CD4-positive, alpha-beta memory T cell (primary cell): Measurements from ENCODE around the gene DIP2C. TPM values are rescaled to one million over a fixed set of nuclear protein-coding genes. Genes with fewer than 3 reads are reported as not detected.

Source experiments
- CTCF ChIA-PET: fragments of 350-600 bp; sonication (Branson Sonifier 250); formaldehyde crosslinking; loops from one replicate; lab custom pipeline; 2021; ENCODE audit warnings: inconsistent platforms; ENCODE audit not compliant: partially characterized antibody; lab: Charles Lee
- POLR2A ChIA-PET: fragments of 350-600 bp; sonication (Branson Sonifier 250); formaldehyde crosslinking; loops from one replicate; lab custom pipeline; 2021; ENCODE audit not compliant: partially characterized antibody; lab: Charles Lee
- DNase-seq, 5 donors: peaks; one replicate each; pipeline versions ENCODE4 v3.0.0 to v3.0.0-alpha.2; 2020 to 2022; ENCODE audit warnings: mixed read lengths in 1 of 5
- H3K27ac ChIP-seq: one replicate; pipeline ENCODE4 v1.7.0; 2013; ENCODE audit warnings: low read depth, low read length
- H3K27me3 ChIP-seq: 2 replicates; pipeline ENCODE4 v1.7.0; 2013; ENCODE audit warnings: mild to moderate bottlenecking, low read length, moderate library complexity; ENCODE audit not compliant: insufficient read depth
- H3K36me3 ChIP-seq: 2 replicates; pipeline ENCODE4 v1.7.0; 2013; ENCODE audit warnings: mild to moderate bottlenecking, low read length, moderate library complexity; ENCODE audit not compliant: insufficient read depth
- H3K4me1 ChIP-seq: 2 replicates; pipeline ENCODE4 v1.7.0; 2013; ENCODE audit warnings: mild to moderate bottlenecking, low read length, moderate library complexity; ENCODE audit not compliant: insufficient read depth
- H3K4me3 ChIP-seq, 2 donors: one replicate each; pipeline ENCODE4 v1.7.0; 2013; ENCODE audit warnings: low read length in 2 of 2, mild to moderate bottlenecking in 1 of 2
- H3K9me3 ChIP-seq, 2 donors: one replicate each; pipeline ENCODE4 v1.7.0; 2013; ENCODE audit warnings: low read length in 2 of 2, control low read depth in 1 of 2; ENCODE audit not compliant: control insufficient read depth in 1 of 2
- H3K27ac Mint-ChIP-seq, 7 donors: one replicate each; pipeline ENCODE4 v1.8.0; 2020 to 2021; ENCODE audit warnings: mixed read lengths in 7 of 7, mild to moderate bottlenecking in 6 of 7, inconsistent platforms in 3 of 7, moderate library complexity in 3 of 7
- H3K27me3 Mint-ChIP-seq, 2 donors: one replicate each; pipeline ENCODE4 v1.8.0; 2020 to 2021; ENCODE audit warnings: mixed read lengths in 2 of 2
- H3K36me3 Mint-ChIP-seq, 2 donors: one replicate each; pipeline ENCODE4 v1.8.0; 2020 to 2021; ENCODE audit warnings: mixed read lengths in 2 of 2, inconsistent platforms in 1 of 2, mild to moderate bottlenecking in 1 of 2
- H3K4me1 Mint-ChIP-seq, 4 donors: one replicate each; pipeline ENCODE4 v1.8.0; 2020 to 2021; ENCODE audit warnings: mixed read lengths in 4 of 4, mild to moderate bottlenecking in 1 of 4
- H3K4me3 Mint-ChIP-seq, 8 donors: one replicate each; pipeline ENCODE4 v1.8.0; 2020 to 2021; ENCODE audit warnings: mixed read lengths in 8 of 8, mild to moderate bottlenecking in 7 of 8, moderate library complexity in 6 of 8, inconsistent platforms in 3 of 8
- H3K9me3 Mint-ChIP-seq, 8 donors: one replicate each; pipeline ENCODE4 v1.8.0; 2020 to 2021; ENCODE audit warnings: mixed read lengths in 8 of 8, mild to moderate bottlenecking in 5 of 8, inconsistent platforms in 3 of 8, moderate library complexity in 1 of 8
- intact Hi-C: fragments of 100-400 bp; cut with micrococcal nuclease; formaldehyde crosslinking; loops from one replicate; pipeline ENCODE4 v1.15.1; 2023
- polyA plus RNA-seq, 2 donors: library from polyadenylated mRNA; unstranded; fragments of 300-500 nt; fragmentation: Illumina TruSeq; gene quantifications; one replicate each; pipeline ENCODE4 v1.2.3, GENCODE V29; 2021
- total RNA-seq, 2 experiments: library from RNA; stranded (reverse); gene quantifications; one replicate each; pipeline ENCODE4 v1.2.3, GENCODE V29; 2021

The DIP2C gene
- total and polyA plus RNA-seq, 4 experiments from 2014 or later: 1.1 to 6.0 (median 3.9) TPM

GRCh38 chr10:336247-336646, 353.2 kb downstream of the DIP2C start:
- peaks cover 8 to 14% of the 10 kb centered on the region in 2 donors for H3K36me3 Mint-ChIP-seq
- H3K27ac Mint-ChIP-seq: peak overlapping the region in 3 of 7 donors; percentile 29 to 89 (median 60)
- peaks cover 15 to 42% (median 24%) of the 10 kb centered on the region in 4 donors for H3K4me1 Mint-ChIP-seq
- ChIA-PET CTCF (no interaction called here), POLR2A (interaction anchor here (0.7 kb wide), 1 partner anchor 172 kb away, joined by 3 read pairs; no protein-coding TSS in a partner anchor)
- H3K4me1 ChIP-seq: peaks cover 28% of the 10 kb centered on the region
- no peaks in the 10 kb centered on the region for H3K27me3 ChIP-seq
- no peaks in the 10 kb centered on the region for H3K9me3 ChIP-seq
- no peaks in the 10 kb centered on the region for H3K9me3 Mint-ChIP-seq
- no peak overlapping the region for H3K4me3 Mint-ChIP-seq
- intact Hi-C loops: no loop called here
- DNase-seq: no peak
- H3K36me3 ChIP-seq: no peaks in the 10 kb centered on the region
- no peak overlapping the region for H3K27ac ChIP-seq
- no peaks in the 10 kb centered on the region for H3K27me3 Mint-ChIP-seq
- H3K4me3 ChIP-seq: no peak overlapping the region

DNA sequence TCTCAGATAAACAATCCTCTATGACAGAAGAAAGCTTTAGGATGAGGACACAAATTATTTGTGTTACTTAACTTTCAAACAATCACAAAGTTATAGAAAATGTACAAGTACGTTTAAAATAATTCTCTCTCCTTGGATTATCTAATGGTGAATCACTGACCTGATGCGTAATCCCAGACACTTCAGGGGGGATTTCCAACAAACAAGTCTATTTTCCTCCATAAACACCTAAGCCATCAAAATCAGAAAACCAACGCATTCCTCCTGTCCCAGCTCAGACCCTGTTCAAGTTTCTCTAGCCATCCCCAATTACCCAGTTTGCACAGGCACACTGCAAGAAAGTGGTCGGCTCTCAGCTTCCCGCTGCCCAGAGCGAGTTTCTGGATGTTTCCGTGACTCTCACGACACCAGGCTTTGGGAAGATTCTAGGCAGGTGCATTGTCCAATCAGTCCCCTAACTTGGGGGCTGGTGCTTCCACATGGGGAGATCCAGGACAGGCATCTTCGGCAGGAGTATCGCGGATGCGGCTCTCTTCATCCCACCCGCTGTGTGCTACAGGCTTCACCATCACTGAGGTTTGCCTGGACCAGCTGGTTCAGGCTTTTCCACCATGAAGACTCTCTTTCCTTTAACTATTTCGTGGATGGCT, 354.2 kb downstream of the DIP2C start:
- intact Hi-C loops: no loop called here

DNA sequence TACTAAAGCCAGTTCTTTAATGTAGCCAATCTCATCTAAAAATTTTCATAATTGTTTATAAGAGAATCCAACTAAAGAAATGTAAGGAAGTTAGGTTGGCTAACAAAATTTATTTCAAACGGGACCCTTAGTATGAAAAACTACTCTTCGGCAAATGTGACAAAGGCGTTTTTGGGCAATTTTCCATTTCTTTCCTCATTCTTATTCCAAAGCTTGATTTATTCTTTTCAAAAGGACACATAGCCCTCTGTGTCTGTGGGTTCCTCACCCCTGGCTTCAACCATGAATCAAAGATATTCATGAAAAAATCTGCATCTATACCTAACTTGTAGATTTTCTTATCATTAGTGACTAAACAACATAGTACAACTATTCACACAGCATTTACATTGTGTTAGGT, 358.3 kb downstream of the DIP2C start:
- Histone ChIP-seq H3K27me3 (no peaks in the 10 kb centered on the region), H3K4me3 (no peak overlapping the region), H3K27ac (no peak overlapping the region), H3K9me3 (no peaks in the 10 kb centered on the region), H3K36me3 (no peaks in the 10 kb centered on the region), H3K4me1 (peaks cover 41% of the 10 kb centered on the region)
- Mint-ChIP-seq H3K9me3 (no peaks in the 10 kb centered on the region), H3K4me3 (peak overlapping the region in 1 of 8 donors; percentile 33), H3K27me3 (no peaks in the 10 kb centered on the region), H3K4me1 (peaks cover 21 to 45% (median 39%) of the 10 kb centered on the region in 4 donors), H3K36me3 (peaks cover 2 to 5% of the 10 kb centered on the region in 2 donors), H3K27ac (peak overlapping the region in 2 of 7 donors; percentile 13 to 30)
- intact Hi-C loops: loop anchor here (5.0 kb wide), 1 partner anchor 121 kb away; no protein-coding TSS in a partner anchor
- CTCF ChIA-PET: interaction anchor here (0.7 kb wide), 1 partner anchor 162 kb away, joined by 4 read pairs; no protein-coding TSS in a partner anchor
- DNase-seq: no peak
- POLR2A ChIA-PET: no interaction called here

More for the DNA sequence above, 354.2 kb downstream of the DIP2C start:
- Mint-ChIP-seq H3K27me3 (no peaks in the 10 kb centered on the region), H3K27ac (peak overlapping the region in 4 of 7 donors; percentile 4 to 68 (median 50)), H3K36me3 (peaks cover 8 to 9% of the 10 kb centered on the region in 2 donors), H3K4me1 (peaks cover 15 to 43% (median 26%) of the 10 kb centered on the region in 4 donors), H3K4me3 (no peak overlapping the region), H3K9me3 (no peaks in the 10 kb centered on the region)
- ChIA-PET CTCF (no interaction called here), POLR2A (no interaction called here)
- Histone ChIP-seq H3K27ac (no peak overlapping the region), H3K9me3 (no peaks in the 10 kb centered on the region), H3K4me3 (no peak overlapping the region), H3K4me1 (peaks cover 31% of the 10 kb centered on the region), H3K36me3 (no peaks in the 10 kb centered on the region), H3K27me3 (no peaks in the 10 kb centered on the region)
- DNase-seq: no peak

DNA sequence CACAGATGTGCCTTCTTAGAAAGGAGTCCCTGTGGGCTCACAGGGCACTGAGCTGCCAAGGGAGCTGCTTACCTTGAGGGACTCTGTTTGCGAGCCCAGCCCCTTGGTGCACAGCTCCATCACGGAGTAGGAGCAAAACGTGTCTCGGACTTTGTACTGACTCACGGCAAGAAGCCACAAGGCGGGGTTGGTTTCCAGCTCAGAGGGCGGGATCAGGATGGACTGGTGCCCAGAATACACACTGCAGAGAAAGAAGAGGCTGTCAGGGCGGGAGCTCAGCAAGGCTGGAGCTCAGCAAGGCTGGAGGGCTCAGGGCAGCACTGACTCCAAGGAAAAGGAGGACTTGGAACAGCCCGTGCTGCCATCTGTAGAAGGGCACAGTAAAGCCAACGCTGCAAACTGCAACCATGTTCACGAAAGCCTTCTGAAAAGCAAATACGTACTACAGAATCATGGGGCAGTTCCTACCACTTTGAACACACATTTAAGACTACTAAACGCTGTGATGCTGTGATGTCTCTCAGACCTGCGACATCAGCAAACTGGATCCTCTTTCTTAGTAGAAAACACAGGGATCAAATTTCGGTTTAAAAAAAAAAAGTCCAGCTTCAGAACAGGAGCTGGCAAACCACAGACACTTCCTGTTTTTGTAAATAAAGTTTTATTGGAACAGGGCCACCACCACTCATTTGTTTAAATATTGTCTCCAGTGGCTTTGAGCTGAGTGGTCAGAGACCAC, 359.9 kb downstream of the DIP2C start:
- H3K27ac ChIP-seq: peak overlapping the region; percentile 20
- H3K4me3 Mint-ChIP-seq: peak overlapping the region; percentile 63 to 82 (median 76)
- H3K4me3 ChIP-seq: peak overlapping the region in 1 of 2 donors; percentile 38
- peak overlapping the region; percentile 26 to 89 (median 81) for H3K27ac Mint-ChIP-seq
- peaks cover 40% of the 10 kb centered on the region for H3K4me1 ChIP-seq
- intact Hi-C loops: loop anchor here (1.0 to 5.0 kb wide), 2 partner anchors 123 to 141 kb away; no protein-coding TSS in a partner anchor
- H3K9me3 Mint-ChIP-seq: no peaks in the 10 kb centered on the region
- H3K27me3 ChIP-seq: no peaks in the 10 kb centered on the region
- H3K27me3 Mint-ChIP-seq: no peaks in the 10 kb centered on the region
- peaks cover 23 to 50% (median 42%) of the 10 kb centered on the region in 4 donors for H3K4me1 Mint-ChIP-seq
- CTCF ChIA-PET: interaction anchor here (0.7 to 2.1 kb wide), 3 partner anchors 9 to 24 kb away, joined by 3 to 7 read pairs (median 5); no protein-coding TSS in a partner anchor
- H3K36me3 ChIP-seq: no peaks in the 10 kb centered on the region
- no peaks in the 10 kb centered on the region for H3K9me3 ChIP-seq
- DNase-seq: peak in 4 of 5 donors; percentile 15 to 51 (median 28)
- POLR2A ChIA-PET: interaction anchor here (0.6 to 1.6 kb wide), 8 partner anchors 13 to 659 kb away, joined by 3 to 6 read pairs (median 3); partner anchors contain the start of genes GTPBP4 and ZMYND11
- H3K36me3 Mint-ChIP-seq: peaks cover 2 to 9% of the 10 kb centered on the region in 2 donors

GRCh38 chr10:327889-328852, 361.3 kb downstream of the DIP2C start:
- no peaks in the 10 kb centered on the region for H3K36me3 ChIP-seq
- H3K9me3 ChIP-seq: no peaks in the 10 kb centered on the region
- H3K4me1 ChIP-seq: peaks cover 39% of the 10 kb centered on the region
- no peak for DNase-seq
- Mint-ChIP-seq H3K9me3 (no peaks in the 10 kb centered on the region), H3K27me3 (no peaks in the 10 kb centered on the region), H3K4me3 (peak overlapping the region in 1 of 8 donors; percentile 1), H3K4me1 (peaks cover 25 to 52% (median 43%) of the 10 kb centered on the region in 4 donors), H3K36me3 (peaks cover 2 to 13% of the 10 kb centered on the region in 2 donors), H3K27ac (peak overlapping the region in 2 of 7 donors; percentile 17 to 53)
- POLR2A ChIA-PET: interaction anchor here (0.8 to 1.4 kb wide), 4 partner anchors 16 to 123 kb away, joined by 3 to 4 read pairs (median 3); no protein-coding TSS in a partner anchor
- CTCF ChIA-PET: interaction anchor here (0.7 to 2.1 kb wide), 2 partner anchors 10 to 26 kb away, joined by 3 to 7 read pairs; no protein-coding TSS in a partner anchor
- no peaks in the 10 kb centered on the region for H3K27me3 ChIP-seq
- H3K27ac ChIP-seq: no peak overlapping the region
- intact Hi-C loops: no loop called here
- no peak overlapping the region for H3K4me3 ChIP-seq

DNA sequence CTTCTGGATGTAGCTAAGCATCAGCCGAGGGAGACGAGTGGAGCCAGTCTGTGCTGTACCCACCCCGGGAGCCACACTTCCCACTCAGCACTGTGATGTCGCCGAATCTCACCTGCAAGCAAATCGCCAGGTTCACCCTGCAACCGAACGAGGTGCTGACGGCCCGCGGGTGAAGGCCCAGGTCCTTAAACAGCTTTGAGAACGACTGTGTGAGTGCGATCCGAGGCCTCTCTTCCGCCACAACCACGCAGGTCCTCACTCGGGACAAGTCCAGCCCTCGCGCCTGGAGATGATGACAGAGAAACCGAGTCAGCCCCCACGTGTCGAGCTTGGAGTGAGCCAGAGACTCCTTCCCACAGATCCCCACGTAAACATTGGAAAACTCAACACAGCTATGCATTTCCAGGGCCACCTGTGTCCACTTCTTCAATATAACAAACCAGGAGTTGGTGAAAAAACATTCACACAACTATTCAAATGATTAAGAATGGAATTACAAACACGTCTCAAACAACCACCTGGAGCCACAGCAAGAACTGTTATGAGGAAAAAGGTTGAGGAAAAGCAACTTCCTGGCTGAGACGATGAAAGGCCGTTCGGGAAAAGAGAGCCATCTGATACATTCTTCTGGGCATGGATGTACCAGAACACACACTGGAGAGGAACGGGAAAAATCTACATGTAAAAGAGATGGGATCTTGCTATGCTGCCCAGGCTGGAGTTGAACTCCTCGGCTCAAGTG, 362.4 kb downstream of the DIP2C start:
- intact Hi-C loops: no loop called here
- Histone ChIP-seq H3K4me1 (peaks cover 29% of the 10 kb centered on the region), H3K27ac (no peak overlapping the region), H3K36me3 (no peaks in the 10 kb centered on the region), H3K4me3 (no peak overlapping the region), H3K27me3 (no peaks in the 10 kb centered on the region), H3K9me3 (no peaks in the 10 kb centered on the region)
- H3K27ac Mint-ChIP-seq: peak overlapping the region in 1 of 7 donors; percentile 5
- H3K36me3 Mint-ChIP-seq: peaks cover 2 to 13% of the 10 kb centered on the region in 2 donors
- peaks cover 20 to 41% (median 34%) of the 10 kb centered on the region in 4 donors for H3K4me1 Mint-ChIP-seq
- DNase-seq: no peak
- no peaks in the 10 kb centered on the region for H3K27me3 Mint-ChIP-seq
- no peaks in the 10 kb centered on the region for H3K9me3 Mint-ChIP-seq
- POLR2A ChIA-PET: no interaction called here
- peak overlapping the region in 1 of 8 donors; percentile 4 for H3K4me3 Mint-ChIP-seq
- CTCF ChIA-PET: no interaction called here
